OCI-LY7 (cell line): ENCODE measurements around the gene ENOX1. TPM values are rescaled to one million over a fixed set of nuclear protein-coding genes. Genes with fewer than 3 reads are reported as not detected.

Source experiments
- BruUV-seq: library from RNA; stranded (reverse); fragments of 400-500 nt; replicated peaks from 2 replicates; lab custom pipeline; 2021; lab: Mats Ljungman, UMichigan
- CTCF ChIA-PET: fragments of 300-600 bp; sonication (Branson Sonifier 250); formaldehyde crosslinking; loops from one replicate; lab custom pipeline; 2022; ENCODE audit warnings: antibody characterized with exemption; ENCODE audit not compliant: unreplicated experiment; lab: Charles Lee
- POLR2A ChIA-PET: fragments of 300-600 bp; sonication (Branson Sonifier 250); formaldehyde crosslinking; loops from one replicate; lab custom pipeline; 2022; ENCODE audit warnings: antibody characterized with exemption; lab: Charles Lee
- DNase-seq: peaks from one replicate; pipeline ENCODE4 v3.0.0-alpha.2; 2015; ENCODE audit warnings: low spot score
- H2AFZ ChIP-seq: fragments of 200-600 bp; sonication (generic), shearing (Covaris generic); 2 replicates; pipeline ENCODE4 v1.6.1; 2014; ENCODE audit warnings: mild to moderate bottlenecking, antibody characterized with exemption, low read length, moderate library complexity
- H3K27ac ChIP-seq: fragments of 200-600 bp; sonication (generic); 2 replicates; pipeline ENCODE4 v1.5.1; 2014; ENCODE audit warnings: mixed run types, low read depth, mild to moderate bottlenecking, moderate library complexity, low read length, inconsistent platforms; ENCODE audit not compliant: poor library complexity, severe bottlenecking
- H3K36me3 ChIP-seq: fragments of 200-600 bp; sonication (generic); 2 replicates; pipeline ENCODE4 v1.6.1; 2014; ENCODE audit warnings: mild to moderate bottlenecking, antibody characterized with exemption, low read length, moderate library complexity, mixed read lengths; ENCODE audit not compliant: insufficient read depth
- H3K4me1 ChIP-seq: fragments of 200-600 bp; sonication (generic); 2 replicates; pipeline ENCODE4 v1.5.1; 2014; ENCODE audit warnings: mild to moderate bottlenecking, low read length; ENCODE audit not compliant: insufficient read depth, poor library complexity, severe bottlenecking
- H3K4me2 ChIP-seq: fragments of 200-600 bp; sonication (generic); 2 replicates; pipeline ENCODE4 v1.6.1; 2014; ENCODE audit warnings: mild to moderate bottlenecking, low read length
- H3K4me3 ChIP-seq: fragments of 200-600 bp; sonication (generic); 2 replicates; pipeline ENCODE4 v1.5.1; 2014; ENCODE audit warnings: mild to moderate bottlenecking, low read depth, low read length; ENCODE audit not compliant: poor library complexity, severe bottlenecking
- H3K79me2 ChIP-seq: fragments of 200-600 bp; sonication (generic); 2 replicates; pipeline ENCODE4 v1.6.1; 2016; ENCODE audit warnings: low read depth, mild to moderate bottlenecking, low read length, moderate library complexity, mixed read lengths; ENCODE audit not compliant: insufficient read depth
- H3K9me2 ChIP-seq: fragments of 200-600 bp; sonication (generic); 2 replicates; pipeline ENCODE4 v1.6.1; 2016; ENCODE audit warnings: mild to moderate bottlenecking, low read length, mixed read lengths; ENCODE audit not compliant: insufficient read depth
- H3K9me3 ChIP-seq: fragments of 200-600 bp; sonication (generic); 2 replicates; pipeline ENCODE4 v1.6.1; 2014; ENCODE audit warnings: mild to moderate bottlenecking, mixed run types, low read length, mixed read lengths
- H4K20me1 ChIP-seq: fragments of 200-600 bp; sonication (generic); 2 replicates; pipeline ENCODE4 v1.6.1; 2014; ENCODE audit warnings: mild to moderate bottlenecking, antibody characterized with exemption, low read length, moderate library complexity, mixed read lengths; ENCODE audit not compliant: insufficient read depth
- CTCF ChIP-seq: fragments of 200-600 bp; sonication (generic); conservative IDR thresholded peaks from 2 replicates; pipeline ENCODE4 v1.5.1; 2014; ENCODE audit warnings: mild to moderate bottlenecking, antibody characterized with exemption, low read length, moderate library complexity, mixed read lengths
- EZH2phosphoT487 ChIP-seq: fragments of 200-600 bp; sonication (generic); IDR thresholded peaks from 2 replicates; pipeline ENCODE4 v1.6.1; 2018; ENCODE audit warnings: low read depth, borderline replicate concordance, mild to moderate bottlenecking, mixed run types, antibody characterized with exemption, low read length, moderate library complexity, mixed read lengths
- intact Hi-C: fragments of 100-400 bp; cut with micrococcal nuclease; formaldehyde crosslinking; loops from one replicate; pipeline ENCODE4 v1.10.0; 2022; ENCODE audit not compliant: unreplicated experiment
- total RNA-seq, 2 experiments: library from RNA; depleted of rRNA in 1 of 2; stranded (reverse); fragments of >200 nt in 1 of 2; shearing (Covaris generic) in 1 of 2; gene quantifications; 2 replicates each; pipeline ENCODE4 v1.2.3, GENCODE V29; 2014 to 2022

Gene ENOX1
- total RNA-seq, 2 experiments from 2014 or later = 0.03 TPM; not detected in 1

GRCh38 chr13:43286751-43287150 is 500.0 kb downstream of the ENOX1 start:
- no peak overlapping the region for H3K4me3 ChIP-seq
- no peaks in the 10 kb centered on the region for H3K9me3 ChIP-seq
- POLR2A ChIA-PET = no interaction called here
- no peak overlapping the region for H3K4me2 ChIP-seq
- no peaks in the 10 kb centered on the region for H3K4me1 ChIP-seq
- H4K20me1 ChIP-seq = no peaks in the 10 kb centered on the region
- no peaks in the 10 kb centered on the region for H3K9me2 ChIP-seq
- no peak overlapping the region for H2AFZ ChIP-seq
- DNase-seq = no peak
- TF ChIP-seq CTCF (no peak), EZH2phosphoT487 (no peak)
- H3K27ac ChIP-seq = no peak overlapping the region
- intact Hi-C loops = no loop called here
- CTCF ChIA-PET = no interaction called here
- no peaks in the 10 kb centered on the region for H3K79me2 ChIP-seq
- no peaks in the 10 kb centered on the region for H3K36me3 ChIP-seq
- no TSS peak for BruUV-seq

GRCh38 chr13:43285933-43286597 is 500.7 kb downstream of the ENOX1 start:
- intact Hi-C loops = no loop called here
- Histone ChIP-seq H4K20me1 (no peaks in the 10 kb centered on the region), H2AFZ (no peak overlapping the region), H3K4me2 (no peak overlapping the region), H3K27ac (no peak overlapping the region), H3K4me1 (no peaks in the 10 kb centered on the region), H3K9me3 (no peaks in the 10 kb centered on the region), H3K36me3 (no peaks in the 10 kb centered on the region), H3K9me2 (no peaks in the 10 kb centered on the region), H3K4me3 (no peak overlapping the region), H3K79me2 (no peaks in the 10 kb centered on the region)
- ChIA-PET CTCF (no interaction called here), POLR2A (no interaction called here)
- no peak for TF ChIP-seq CTCF
- no peak for TF ChIP-seq EZH2phosphoT487
- no TSS peak for BruUV-seq
- DNase-seq = no peak

- intact Hi-C loops = no loop called here
- no peaks in the 10 kb centered on the region for H3K36me3 ChIP-seq
- BruUV-seq = no TSS peak
- no peak overlapping the region for H2AFZ ChIP-seq
- DNase-seq = no peak
- no peaks in the 10 kb centered on the region for H3K9me3 ChIP-seq
- no peak for TF ChIP-seq EZH2phosphoT487
- no peak for TF ChIP-seq CTCF
- H3K79me2 ChIP-seq = no peaks in the 10 kb centered on the region
- no peaks in the 10 kb centered on the region for H4K20me1 ChIP-seq
- POLR2A ChIA-PET = interaction anchor here (0.7 kb wide), 1 partner anchor 373 kb away, joined by 3 read pairs; no protein-coding TSS in a partner anchor
- H3K4me3 ChIP-seq = no peak overlapping the region
- no peak overlapping the region for H3K4me2 ChIP-seq
- CTCF ChIA-PET = no interaction called here
- no peaks in the 10 kb centered on the region for H3K9me2 ChIP-seq
- no peak overlapping the region for H3K27ac ChIP-seq
- H3K4me1 ChIP-seq = no peaks in the 10 kb centered on the region
Measured at GRCh38 chr13:43284162-43284561, 502.6 kb downstream of the ENOX1 start.
